GDM1 (cell line): ENCODE measurements around the gene DONSON.

Source experiments
- DNase-seq: peaks from one replicate; lab custom pipeline; 2025; lab: John Stamatoyannopoulos, UW

Gene DONSON

DNA sequence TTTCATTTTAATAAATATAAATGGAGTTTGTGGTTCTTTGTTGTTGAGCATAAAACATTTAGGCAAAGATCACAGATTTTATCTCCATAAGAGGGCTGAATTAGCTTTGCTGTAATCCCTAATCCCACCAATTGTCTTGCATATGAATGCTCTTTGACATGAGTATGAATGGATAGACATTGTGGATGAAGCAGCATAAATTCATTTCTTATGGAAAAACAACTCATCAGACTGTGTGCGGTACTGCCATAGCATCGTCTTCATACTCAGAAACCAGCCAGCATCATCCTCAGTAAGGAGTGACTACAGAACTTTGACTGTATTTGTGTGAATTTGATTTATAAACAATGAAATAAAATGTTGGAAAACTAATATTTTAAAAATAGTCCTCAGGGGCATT, 26.1 kb downstream of the DONSON start:
- DNase-seq = no peak

- DNase-seq = no peak
These were observed 27.1 kb downstream of the DONSON start for GRCh38 chr21:33561373-33561772.

DNA sequence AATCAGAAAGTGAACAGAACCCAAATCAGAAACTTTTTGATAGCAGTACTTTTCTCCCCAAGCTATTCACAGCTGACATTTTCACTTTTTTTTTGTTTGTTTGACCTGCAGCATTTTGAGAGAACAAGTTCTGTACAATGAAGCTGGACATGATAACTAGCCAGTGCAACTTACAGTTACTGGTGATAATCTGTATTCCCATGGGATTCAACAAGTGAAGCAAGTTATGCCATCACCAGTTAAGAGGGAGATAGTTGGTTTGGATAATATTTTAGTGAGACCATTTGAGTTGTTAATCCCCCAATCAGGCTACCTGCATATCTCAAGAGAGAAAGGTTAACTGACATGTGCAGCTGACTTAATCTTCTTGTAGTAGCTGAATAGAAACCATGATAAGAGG, 27.5 kb downstream of the DONSON start:
- no peak for DNase-seq

DNA sequence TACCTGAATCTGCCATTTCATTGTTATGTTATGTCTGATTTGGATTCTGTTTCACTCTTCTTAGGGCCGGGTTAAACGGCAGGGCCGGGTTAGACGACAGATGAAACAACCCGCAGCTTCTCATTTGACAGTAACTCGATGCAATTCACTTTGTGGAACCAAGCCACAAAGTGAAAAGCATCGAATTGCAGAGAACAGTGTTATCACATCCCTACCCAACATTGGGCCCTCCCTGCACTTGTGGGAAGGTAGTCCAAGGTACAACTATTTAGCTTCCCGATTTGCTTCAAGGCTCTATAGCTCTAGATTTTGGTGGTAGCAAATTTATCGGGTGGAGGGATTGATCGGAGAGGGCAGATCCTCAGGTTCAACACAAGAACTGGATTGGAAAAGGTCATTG, 28.7 kb downstream of the DONSON start:
- DNase-seq = no peak

GRCh38 chr21:33558777-33559421, 29.6 kb downstream of the DONSON start:
- DNase-seq = no peak

GRCh38 chr21:33557447-33557846, 31.0 kb downstream of the DONSON start:
- DNase-seq = no peak

GRCh38 chr21:33554982-33555344, 33.5 kb downstream of the DONSON start:
- no peak for DNase-seq

DNA sequence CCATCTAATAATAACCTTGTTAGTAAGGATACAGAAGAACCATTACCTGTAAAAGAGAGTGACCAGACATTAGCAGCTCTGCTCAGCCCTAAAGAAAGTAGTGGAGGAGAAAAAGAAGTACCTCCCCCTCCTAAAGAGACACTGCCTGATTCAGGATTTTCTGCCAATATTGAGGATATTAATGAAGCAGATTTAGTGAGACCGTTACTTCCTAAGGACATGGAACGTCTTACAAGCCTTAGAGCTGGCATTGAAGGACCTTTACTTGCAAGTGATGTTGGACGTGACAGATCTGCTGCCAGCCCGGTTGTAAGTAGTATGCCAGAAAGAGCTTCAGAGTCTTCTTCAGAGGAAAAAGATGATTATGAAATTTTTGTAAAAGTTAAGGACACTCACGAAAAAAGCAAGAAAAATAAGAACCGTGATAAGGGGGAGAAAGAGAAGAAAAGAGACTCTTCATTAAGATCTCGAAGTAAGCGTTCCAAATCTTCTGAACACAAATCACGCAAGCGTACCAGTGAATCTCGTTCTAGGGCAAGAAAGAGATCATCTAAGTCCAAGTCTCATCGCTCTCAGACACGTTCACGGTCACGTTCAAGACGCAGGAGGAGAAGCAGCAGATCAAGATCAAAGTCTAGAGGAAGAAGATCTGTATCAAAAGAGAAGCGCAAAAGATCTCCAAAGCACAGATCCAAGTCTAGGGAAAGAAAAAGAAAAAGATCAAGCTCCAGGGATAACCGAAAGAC, 34.1 kb downstream of the DONSON start:
- no peak for DNase-seq

- DNase-seq = no peak
These were observed 35.4 kb downstream of the DONSON start for GRCh38 chr21:33552999-33553598.

- DNase-seq = no peak
These were observed 36.1 kb downstream of the DONSON start for GRCh38 chr21:33552093-33552998.

DNA sequence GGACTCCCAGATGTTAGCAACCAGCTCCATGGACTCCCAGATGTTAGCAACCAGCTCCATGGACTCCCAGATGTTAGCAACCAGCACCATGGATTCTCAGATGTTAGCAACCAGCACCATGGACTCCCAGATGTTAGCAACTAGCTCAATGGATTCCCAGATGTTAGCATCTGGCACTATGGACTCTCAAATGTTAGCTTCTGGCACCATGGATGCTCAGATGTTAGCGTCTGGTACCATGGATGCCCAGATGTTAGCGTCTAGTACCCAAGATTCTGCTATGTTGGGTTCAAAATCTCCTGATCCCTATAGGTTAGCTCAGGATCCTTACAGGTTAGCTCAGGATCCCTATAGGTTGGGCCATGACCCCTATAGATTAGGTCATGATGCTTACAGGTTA, 36.8 kb downstream of the DONSON start:
- DNase-seq = no peak

DNA sequence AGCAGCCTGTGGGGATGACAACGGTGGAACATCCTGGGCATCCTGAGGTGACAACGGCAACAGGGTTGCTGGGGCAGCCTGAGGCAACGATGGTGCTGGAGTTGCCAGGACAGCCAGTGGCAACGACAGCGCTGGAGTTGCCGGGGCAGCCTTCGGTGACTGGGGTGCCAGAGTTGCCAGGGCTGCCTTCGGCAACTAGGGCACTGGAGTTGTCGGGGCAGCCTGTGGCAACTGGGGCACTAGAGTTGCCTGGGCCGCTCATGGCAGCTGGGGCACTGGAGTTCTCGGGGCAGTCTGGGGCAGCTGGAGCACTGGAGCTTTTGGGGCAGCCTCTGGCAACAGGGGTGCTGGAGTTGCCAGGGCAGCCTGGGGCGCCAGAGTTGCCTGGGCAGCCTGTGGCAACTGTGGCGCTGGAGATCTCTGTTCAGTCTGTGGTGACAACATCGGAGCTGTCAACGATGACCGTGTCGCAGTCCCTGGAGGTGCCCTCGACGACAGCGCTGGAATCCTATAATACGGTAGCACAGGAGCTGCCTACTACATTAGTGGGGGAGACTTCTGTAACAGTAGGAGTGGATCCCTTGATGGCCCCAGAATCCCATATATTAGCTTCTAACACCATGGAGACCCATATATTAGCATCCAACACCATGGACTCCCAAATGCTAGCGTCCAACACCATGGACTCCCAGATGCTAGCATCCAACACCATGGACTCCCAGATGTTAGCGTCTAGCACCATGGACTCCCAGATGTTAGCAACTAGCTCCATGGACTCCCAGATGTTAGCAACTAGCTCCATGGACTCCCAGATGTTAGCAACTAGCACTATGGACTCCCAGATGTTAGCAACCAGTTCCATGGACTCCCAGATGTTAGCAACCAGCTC, 37.5 kb downstream of the DONSON start:
- no peak for DNase-seq

DNA sequence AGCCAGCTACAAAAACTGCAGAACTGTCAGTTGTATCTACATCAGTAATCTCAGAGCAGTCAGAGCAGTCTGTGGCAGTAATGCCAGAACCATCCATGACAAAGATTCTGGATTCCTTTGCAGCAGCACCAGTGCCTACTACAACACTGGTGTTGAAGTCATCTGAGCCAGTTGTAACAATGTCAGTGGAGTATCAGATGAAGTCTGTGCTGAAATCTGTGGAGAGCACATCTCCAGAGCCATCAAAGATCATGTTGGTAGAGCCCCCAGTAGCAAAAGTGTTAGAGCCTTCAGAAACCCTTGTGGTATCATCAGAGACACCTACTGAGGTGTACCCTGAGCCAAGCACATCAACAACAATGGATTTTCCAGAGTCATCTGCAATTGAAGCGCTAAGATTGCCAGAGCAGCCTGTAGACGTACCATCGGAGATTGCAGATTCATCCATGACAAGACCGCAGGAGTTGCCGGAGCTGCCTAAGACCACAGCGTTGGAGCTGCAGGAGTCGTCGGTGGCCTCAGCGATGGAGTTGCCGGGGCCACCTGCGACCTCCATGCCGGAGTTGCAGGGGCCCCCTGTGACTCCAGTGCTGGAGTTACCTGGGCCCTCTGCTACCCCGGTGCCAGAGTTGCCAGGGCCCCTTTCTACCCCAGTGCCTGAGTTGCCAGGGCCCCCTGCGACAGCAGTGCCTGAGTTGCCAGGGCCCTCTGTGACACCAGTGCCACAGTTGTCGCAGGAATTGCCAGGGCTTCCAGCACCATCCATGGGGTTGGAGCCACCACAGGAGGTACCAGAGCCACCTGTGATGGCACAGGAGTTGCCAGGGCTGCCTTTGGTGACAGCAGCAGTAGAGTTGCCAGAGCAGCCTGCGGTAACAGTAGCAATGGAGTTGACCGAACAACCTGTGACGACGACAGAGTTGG, 38.4 kb downstream of the DONSON start:
- DNase-seq = no peak

DNA sequence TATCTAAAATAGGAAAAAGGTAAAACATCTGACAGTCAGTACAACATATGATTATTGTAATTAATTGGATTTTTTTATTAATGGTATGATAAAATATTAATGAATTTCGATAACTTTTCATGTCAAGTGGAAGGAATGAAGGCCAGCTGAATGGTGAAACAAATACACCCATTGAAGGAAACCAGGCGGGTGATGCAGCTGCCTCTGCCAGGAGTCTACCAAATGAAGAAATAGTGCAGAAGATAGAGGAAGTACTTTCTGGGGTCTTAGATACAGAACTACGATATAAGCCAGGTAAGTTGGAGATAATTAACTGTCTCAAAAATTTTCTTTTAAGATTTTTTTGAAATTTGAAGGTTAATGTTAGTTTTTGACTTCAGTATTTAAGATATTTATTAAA, 42.4 kb downstream of the DONSON start:
- no peak for DNase-seq

DNA sequence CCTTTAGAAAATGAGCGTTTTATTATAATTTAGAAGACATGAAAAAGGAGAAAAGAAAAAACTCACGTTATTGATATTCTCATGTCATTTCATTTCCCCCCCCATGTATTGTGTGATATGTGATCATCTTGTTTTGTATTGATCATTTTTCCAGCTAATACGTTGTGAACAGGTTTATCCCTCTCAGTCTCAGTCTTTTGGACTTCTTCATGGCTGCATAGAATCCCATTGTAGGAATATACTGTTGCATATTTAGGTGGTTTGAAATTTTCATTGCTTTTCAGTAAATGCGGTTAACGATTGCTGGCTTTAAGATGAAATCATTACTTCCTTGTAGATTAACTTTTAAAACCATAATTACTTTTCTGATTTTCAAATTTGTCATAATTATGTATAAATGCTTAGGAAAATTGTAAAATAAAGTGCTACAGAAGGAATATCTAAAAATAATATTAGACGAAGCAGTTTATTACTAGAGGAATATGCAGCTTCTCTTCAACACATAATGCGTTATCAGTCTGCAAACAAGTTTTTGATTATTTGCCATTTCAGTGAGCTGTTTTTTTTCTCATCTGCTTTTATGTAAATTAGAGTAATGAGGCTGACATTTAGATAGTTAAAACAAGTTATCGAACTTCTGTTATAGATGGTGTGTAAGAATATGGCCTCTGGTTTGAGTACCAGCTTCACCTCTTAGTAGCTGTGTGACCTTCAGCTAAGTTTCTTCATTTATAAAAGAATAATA, 43.9 kb downstream of the DONSON start:
- DNase-seq = no peak

GRCh38 chr21:33543505-33544129, 44.9 kb downstream of the DONSON start:
- DNase-seq = no peak

- peak; percentile 98 for DNase-seq
These were observed 45.6 kb downstream of the DONSON start, which contains the start of gene SON for GRCh38 chr21:33542640-33543504. Gene SON (plus strand): TSS chr21:33543038. CDS start chr21:33543093, 55 bp downstream.
